ENCODE results near the gene FAM156A. TPM values are rescaled to one million over a fixed set of nuclear protein-coding genes. Genes with fewer than 3 reads are reported as not detected.
A peak's percentile ranks its signal among the peaks of the same experiment; 100 is the strongest.
"Not testable (repeated sequence)": the region's sequence is repeated elsewhere in the genome, so short reads cannot be mapped to it uniquely, and the experiment has no call there.

Gene FAM156A
- total RNA-seq, result 26.2 and 28.2 TPM in 2 replicates

- intact Hi-C loops (cut with micrococcal nuclease); H3K4me1 Mint-ChIP-seq (ENCODE audit: low read depth); H3K4me3 Mint-ChIP-seq (ENCODE audit: low read depth): not testable (repeated sequence)
Observed at GRCh38 chrX:52958113-52958959, at the start of gene FAM156A. Gene FAM156A (minus strand): TSS chrX:52958518. CDS start chrX:52948588, 9,930 bp downstream.

GRCh38 chrX:53005327-53005726, 47.0 kb upstream of the FAM156A start:
- Mint-ChIP-seq H3K36me3 (ENCODE audit: low read depth) (no peaks in the 10 kb centered on the region), H3K27ac (no peak overlapping the region), H3K4me3 (ENCODE audit: low read depth) (no peak overlapping the region), H3K9me3 (no peaks in the 10 kb centered on the region), H3K27me3 (ENCODE audit: low read depth) (no peaks in the 10 kb centered on the region), H3K4me1 (ENCODE audit: low read depth) (no peaks in the 10 kb centered on the region)
- DNase-seq (ENCODE audit: low spot score), result no peak
- intact Hi-C loops (cut with micrococcal nuclease), result no loop called here

More at GRCh38 chrX:52958113-52958959, at the start of gene FAM156A:
- H3K9me3 Mint-ChIP-seq; H3K27ac Mint-ChIP-seq; H3K27me3 Mint-ChIP-seq (ENCODE audit: low read depth); DNase-seq (ENCODE audit: low spot score); H3K36me3 Mint-ChIP-seq (ENCODE audit: low read depth): not testable (repeated sequence)

GRCh38 chrX:53004811-53005210, 46.5 kb upstream of the FAM156A start:
- no peak for DNase-seq (ENCODE audit: low spot score)
- H3K27me3 Mint-ChIP-seq (ENCODE audit: low read depth), result no peaks in the 10 kb centered on the region
- H3K4me3 Mint-ChIP-seq (ENCODE audit: low read depth), result no peak overlapping the region
- intact Hi-C loops (cut with micrococcal nuclease), result no loop called here
- H3K4me1 Mint-ChIP-seq (ENCODE audit: low read depth), result no peaks in the 10 kb centered on the region
- no peaks in the 10 kb centered on the region for H3K9me3 Mint-ChIP-seq
- no peaks in the 10 kb centered on the region for H3K36me3 Mint-ChIP-seq (ENCODE audit: low read depth)
- no peak overlapping the region for H3K27ac Mint-ChIP-seq

GRCh38 chrX:53004038-53004437, 45.7 kb upstream of the FAM156A start:
- Mint-ChIP-seq H3K4me3 (ENCODE audit: low read depth) (no peak overlapping the region), H3K27ac (no peak overlapping the region), H3K36me3 (ENCODE audit: low read depth) (no peaks in the 10 kb centered on the region), H3K4me1 (ENCODE audit: low read depth) (no peaks in the 10 kb centered on the region), H3K9me3 (no peaks in the 10 kb centered on the region), H3K27me3 (ENCODE audit: low read depth) (no peaks in the 10 kb centered on the region)
- intact Hi-C loops (cut with micrococcal nuclease), result no loop called here
- DNase-seq (ENCODE audit: low spot score), result no peak

- Mint-ChIP-seq H3K27me3 (ENCODE audit: low read depth) (no peaks in the 10 kb centered on the region), H3K27ac (no peak overlapping the region), H3K4me1 (ENCODE audit: low read depth) (no peaks in the 10 kb centered on the region), H3K36me3 (ENCODE audit: low read depth) (no peaks in the 10 kb centered on the region), H3K4me3 (ENCODE audit: low read depth) (no peak overlapping the region), H3K9me3 (no peaks in the 10 kb centered on the region)
- no peak for DNase-seq (ENCODE audit: low spot score)
- intact Hi-C loops (cut with micrococcal nuclease), result no loop called here
Observed at GRCh38 chrX:53003111-53003510, 44.8 kb upstream of the FAM156A start.

GRCh38 chrX:53001958-53002357, 43.6 kb upstream of the FAM156A start:
- DNase-seq (ENCODE audit: low spot score), result no peak
- Mint-ChIP-seq H3K9me3 (no peaks in the 10 kb centered on the region), H3K4me3 (ENCODE audit: low read depth) (no peak overlapping the region), H3K36me3 (ENCODE audit: low read depth) (no peaks in the 10 kb centered on the region), H3K27ac (no peak overlapping the region), H3K27me3 (ENCODE audit: low read depth) (no peaks in the 10 kb centered on the region), H3K4me1 (ENCODE audit: low read depth) (peaks cover 2% of the 10 kb centered on the region)
- intact Hi-C loops (cut with micrococcal nuclease), result no loop called here

- no peak overlapping the region for H3K27ac Mint-ChIP-seq
- H3K4me1 Mint-ChIP-seq (ENCODE audit: low read depth), result peaks cover 11% of the 10 kb centered on the region
Observed at GRCh38 chrX:53000447-53001135, 42.3 kb upstream of the FAM156A start.

GRCh38 chrX:52995987-52996331, 37.6 kb upstream of the FAM156A start:
- H3K4me1 Mint-ChIP-seq (ENCODE audit: low read depth), result peaks cover 19% of the 10 kb centered on the region
- H3K27me3 Mint-ChIP-seq (ENCODE audit: low read depth), result no peaks in the 10 kb centered on the region
- H3K4me3 Mint-ChIP-seq (ENCODE audit: low read depth), result peak overlapping the region; percentile 95
- no peaks in the 10 kb centered on the region for H3K36me3 Mint-ChIP-seq (ENCODE audit: low read depth)
- intact Hi-C loops (cut with micrococcal nuclease), result no loop called here
- H3K27ac Mint-ChIP-seq, result peak overlapping the region; percentile 99
- DNase-seq (ENCODE audit: low spot score), result no peak
- no peaks in the 10 kb centered on the region for H3K9me3 Mint-ChIP-seq

More at GRCh38 chrX:53000447-53001135, 42.3 kb upstream of the FAM156A start:
- no peaks in the 10 kb centered on the region for H3K27me3 Mint-ChIP-seq (ENCODE audit: low read depth)
- intact Hi-C loops (cut with micrococcal nuclease), result no loop called here
- H3K9me3 Mint-ChIP-seq, result no peaks in the 10 kb centered on the region
- DNase-seq (ENCODE audit: low spot score), result no peak
- no peak overlapping the region for H3K4me3 Mint-ChIP-seq (ENCODE audit: low read depth)
- H3K36me3 Mint-ChIP-seq (ENCODE audit: low read depth), result no peaks in the 10 kb centered on the region

- no peaks in the 10 kb centered on the region for H3K36me3 Mint-ChIP-seq (ENCODE audit: low read depth)
- no peaks in the 10 kb centered on the region for H3K27me3 Mint-ChIP-seq (ENCODE audit: low read depth)
- intact Hi-C loops (cut with micrococcal nuclease), result no loop called here
- peak overlapping the region; percentile 99 for H3K27ac Mint-ChIP-seq
- peaks cover 19% of the 10 kb centered on the region for H3K4me1 Mint-ChIP-seq (ENCODE audit: low read depth)
- H3K4me3 Mint-ChIP-seq (ENCODE audit: low read depth), result peak overlapping the region; percentile 95
- H3K9me3 Mint-ChIP-seq, result no peaks in the 10 kb centered on the region
- DNase-seq (ENCODE audit: low spot score), result peak; percentile 90
Observed at GRCh38 chrX:52995135-52995986, 37.0 kb upstream of the FAM156A start.

- intact Hi-C loops (cut with micrococcal nuclease), result no loop called here
- Mint-ChIP-seq H3K9me3 (no peaks in the 10 kb centered on the region), H3K27me3 (ENCODE audit: low read depth) (no peaks in the 10 kb centered on the region), H3K4me3 (ENCODE audit: low read depth) (no peak overlapping the region), H3K4me1 (ENCODE audit: low read depth) (peaks cover 11% of the 10 kb centered on the region), H3K27ac (no peak overlapping the region), H3K36me3 (ENCODE audit: low read depth) (no peaks in the 10 kb centered on the region)
- no peak for DNase-seq (ENCODE audit: low spot score)
Observed at GRCh38 chrX:52990848-52991247, 32.5 kb upstream of the FAM156A start.

- peak overlapping the region; percentile 71 for H3K27ac Mint-ChIP-seq
- H3K9me3 Mint-ChIP-seq; H3K4me3 Mint-ChIP-seq (ENCODE audit: low read depth); H3K27me3 Mint-ChIP-seq (ENCODE audit: low read depth); H3K4me1 Mint-ChIP-seq (ENCODE audit: low read depth); intact Hi-C loops (cut with micrococcal nuclease); H3K36me3 Mint-ChIP-seq (ENCODE audit: low read depth): not testable (repeated sequence)
- peak; percentile 47 for DNase-seq (ENCODE audit: low spot score)
Observed at GRCh38 chrX:52990011-52990631, 31.8 kb upstream of the FAM156A start.

All from activated T-helper 2 cell treated with anti-CD3 and anti-CD28 coated beads, Interferon-gamma antibody, Interleukin-2, Interleukin-4, amounts not matched to agents 10 μg/mL and 5 μg/mL and 100 μg/mL, durations not matched to agents 14 hours and 24 hours and 36 hours (primary cell).